GM08714 (cell line): ENCODE data around the gene MYH7.

Experiments used
- H3K4me3 ChIP-seq: fragments of 200-500 bp; sonication (Bioruptor generic); 2 replicates; pipeline ENCODE4 v1.5.1; 2014; ENCODE audit warnings: mild to moderate bottlenecking, low read length, inconsistent platforms
- ZNF274 ChIP-seq: IDR thresholded peaks from 2 replicates; pipeline ENCODE4 v1.6.1; 2012; ENCODE audit warnings: mild to moderate bottlenecking, low read depth, low read length

The MYH7 gene

GRCh38 chr14:23382731-23383440 is 52.6 kb downstream of the MYH7 start:
- TF ChIP-seq ZNF274 = no peak
- no peak overlapping the region for H3K4me3 ChIP-seq

DNA sequence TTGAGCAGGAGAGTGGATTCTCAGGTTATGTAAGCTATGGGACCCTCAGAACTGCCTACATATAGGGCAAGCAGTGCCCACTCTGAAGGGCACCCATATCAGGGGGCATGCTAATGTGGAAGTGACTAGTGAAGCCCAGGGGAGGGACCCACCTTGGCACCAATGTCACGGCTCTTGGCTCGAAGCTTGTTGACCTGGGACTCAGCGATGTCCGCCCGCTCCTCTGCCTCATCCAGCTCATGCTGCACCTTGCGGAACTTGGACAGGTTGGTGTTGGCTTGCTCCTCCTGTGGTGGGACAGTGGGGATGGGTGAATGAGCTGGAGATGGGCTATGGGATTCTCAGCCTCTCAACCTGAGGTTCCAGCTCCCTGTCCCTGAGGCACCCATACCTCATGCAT is 53.2 kb downstream of the MYH7 start:
- no peak for TF ChIP-seq ZNF274
- H3K4me3 ChIP-seq = no peak overlapping the region

- H3K4me3 ChIP-seq = no peak overlapping the region
- TF ChIP-seq ZNF274 = no peak
Observed at GRCh38 chr14:23381871-23382270, 53.6 kb downstream of the MYH7 start.

- H3K4me3 ChIP-seq = no peak overlapping the region
- no peak for TF ChIP-seq ZNF274
Observed at GRCh38 chr14:23380976-23381375, 54.5 kb downstream of the MYH7 start.

- H3K4me3 ChIP-seq = no peak overlapping the region
- TF ChIP-seq ZNF274 = no peak
Observed at GRCh38 chr14:23380197-23380914, 55.1 kb downstream of the MYH7 start.

GRCh38 chr14:23379366-23380196 is 55.9 kb downstream of the MYH7 start:
- no peak for TF ChIP-seq ZNF274
- H3K4me3 ChIP-seq = no peak overlapping the region

DNA sequence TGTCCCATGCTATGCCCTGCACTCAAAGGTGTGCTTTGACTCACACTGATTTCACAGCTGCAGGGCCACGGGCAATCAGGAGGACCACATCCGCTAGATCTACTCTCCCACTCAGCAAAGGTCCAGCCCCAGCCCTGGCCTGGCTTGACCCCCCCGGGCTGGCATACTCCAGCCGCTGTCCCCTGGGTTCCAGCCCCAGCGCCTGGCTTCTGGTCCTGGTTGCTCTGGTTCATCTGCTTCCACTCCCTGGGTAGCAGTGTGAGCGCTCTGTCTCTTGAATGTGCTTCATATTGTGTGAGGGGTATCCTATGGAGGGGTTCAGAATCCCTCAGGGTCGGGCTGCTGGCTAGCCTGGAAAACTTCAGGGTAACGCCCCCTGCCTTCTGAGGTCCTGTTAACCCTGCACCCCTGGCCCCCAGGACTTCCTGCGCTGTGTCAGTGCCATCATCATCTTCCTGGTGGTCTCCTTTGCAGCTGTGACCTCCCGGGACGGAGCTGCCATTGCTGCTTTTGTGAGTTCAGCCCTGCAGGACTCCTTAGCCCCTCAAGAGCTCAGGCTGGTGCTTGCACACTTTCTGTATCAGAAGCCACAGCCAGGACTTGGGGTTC is 56.7 kb downstream of the MYH7 start:
- H3K4me3 ChIP-seq = no peak overlapping the region
- TF ChIP-seq ZNF274 = no peak

- H3K4me3 ChIP-seq = no peak overlapping the region
- TF ChIP-seq ZNF274 = no peak
Observed at GRCh38 chr14:23377573-23378563, 57.6 kb downstream of the MYH7 start.

DNA sequence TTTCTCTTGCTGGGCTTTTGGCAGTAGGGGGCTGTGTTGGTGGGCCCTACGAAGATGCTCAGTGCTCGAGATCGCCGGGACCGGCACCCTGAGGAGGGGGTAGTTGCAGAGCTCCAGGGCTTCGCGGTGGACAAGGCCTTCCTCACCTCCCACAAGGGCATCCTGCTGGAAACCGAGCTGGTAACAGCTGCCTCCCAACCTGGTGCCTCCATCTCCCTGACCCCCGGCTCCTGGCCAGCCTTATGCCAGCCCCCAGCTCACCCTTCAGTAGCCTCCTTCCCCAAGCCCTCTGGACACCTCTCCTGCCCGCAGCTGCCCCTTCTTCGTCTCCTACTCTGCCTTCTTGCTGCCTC is 58.3 kb downstream of the MYH7 start:
- no peak overlapping the region for H3K4me3 ChIP-seq
- no peak for TF ChIP-seq ZNF274

DNA sequence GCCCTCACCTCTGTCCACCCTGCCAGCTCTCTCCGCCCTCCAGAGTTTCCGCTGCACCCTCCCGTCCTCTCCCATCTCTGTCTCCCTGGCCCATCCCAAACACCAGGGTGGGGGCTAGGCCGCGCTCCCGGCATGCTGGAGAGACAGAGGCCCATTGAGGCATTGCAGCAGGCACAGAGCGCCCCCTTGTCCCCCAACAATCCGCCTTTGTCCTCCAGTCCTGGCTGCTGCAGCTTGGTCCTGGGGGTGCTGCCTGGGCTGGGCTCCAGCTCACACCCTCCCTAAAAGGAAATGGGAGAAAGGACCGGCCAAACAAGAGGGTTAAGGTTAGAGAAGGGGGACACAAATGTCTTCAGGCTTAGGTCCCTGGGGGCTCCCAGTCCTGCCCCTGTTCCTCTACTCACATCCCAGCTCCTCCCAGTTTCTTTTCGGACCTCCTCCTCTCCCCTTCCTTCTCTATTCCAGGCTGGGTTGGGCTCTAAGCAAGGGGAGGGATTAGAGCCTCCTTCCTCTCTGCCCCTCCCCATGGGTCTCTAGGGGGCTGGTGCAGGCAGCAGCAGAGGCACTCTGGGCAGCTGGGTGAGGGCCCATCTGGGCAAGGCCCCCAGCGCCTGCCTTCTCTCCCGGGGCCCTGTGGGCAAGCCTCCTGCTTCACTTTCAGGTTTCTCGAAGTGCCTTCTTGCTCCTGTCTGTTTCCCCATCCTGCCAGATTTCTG is 58.8 kb downstream of the MYH7 start, which contains the start of gene CMTM5:
TSS of gene CMTM5 (plus strand) at position 565 of the 716 bp plus-strand sequence. CDS start 206 bp downstream, outside the sequence.
- no peak for TF ChIP-seq ZNF274

GRCh38 chr14:23375527-23376251 is 59.8 kb downstream of the MYH7 start:
- no peak overlapping the region for H3K4me3 ChIP-seq
- TF ChIP-seq ZNF274 = no peak

More for the DNA sequence above, 58.8 kb downstream of the MYH7 start, which contains the start of gene CMTM5:
- H3K4me3 ChIP-seq = no peak within 1 kb of the TSS

- H3K4me3 ChIP-seq = no peak overlapping the region
- TF ChIP-seq ZNF274 = no peak
Observed at GRCh38 chr14:23373041-23373440, 62.4 kb downstream of the MYH7 start.
